ENCODE data around the gene MYOT. TPM values are rescaled to one million over a fixed set of nuclear protein-coding genes. Genes with fewer than 3 reads are reported as not detected.

Gene MYOT, protein sequence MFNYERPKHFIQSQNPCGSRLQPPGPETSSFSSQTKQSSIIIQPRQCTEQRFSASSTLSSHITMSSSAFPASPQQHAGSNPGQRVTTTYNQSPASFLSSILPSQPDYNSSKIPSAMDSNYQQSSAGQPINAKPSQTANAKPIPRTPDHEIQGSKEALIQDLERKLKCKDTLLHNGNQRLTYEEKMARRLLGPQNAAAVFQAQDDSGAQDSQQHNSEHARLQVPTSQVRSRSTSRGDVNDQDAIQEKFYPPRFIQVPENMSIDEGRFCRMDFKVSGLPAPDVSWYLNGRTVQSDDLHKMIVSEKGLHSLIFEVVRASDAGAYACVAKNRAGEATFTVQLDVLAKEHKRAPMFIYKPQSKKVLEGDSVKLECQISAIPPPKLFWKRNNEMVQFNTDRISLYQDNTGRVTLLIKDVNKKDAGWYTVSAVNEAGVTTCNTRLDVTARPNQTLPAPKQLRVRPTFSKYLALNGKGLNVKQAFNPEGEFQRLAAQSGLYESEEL
- total RNA-seq (2021), result not detected in 2 replicates
- long read RNA-seq, result 0 reads

DNA sequence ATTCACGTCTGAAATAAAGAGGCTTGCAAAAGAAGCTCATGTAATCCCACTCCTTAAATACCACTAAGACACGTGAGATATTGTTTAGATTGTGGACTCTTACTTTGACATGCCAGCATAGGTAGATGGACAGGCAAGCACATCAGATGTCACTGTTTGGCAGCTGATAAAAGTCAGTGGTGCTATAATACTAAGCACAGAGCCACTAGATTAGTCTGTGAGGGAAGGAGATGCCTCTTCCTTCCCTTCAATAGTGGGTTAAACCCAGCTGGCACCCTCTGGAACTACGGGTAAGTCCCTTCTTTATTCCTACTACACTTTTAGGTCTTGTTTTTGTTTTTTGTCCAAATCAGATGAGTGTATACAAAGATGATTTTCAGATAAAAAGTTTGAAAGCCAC is at the start of gene MYOT:
Gene MYOT (plus strand): TSS at position 197 of the 400 bp plus-strand sequence. CDS start 2,792 bp downstream, outside the sequence.
- Histone ChIP-seq H2BK5ac (ENCODE audit: insufficient read length, low read length) (no peak within 1 kb of the TSS), H3K27me3 (ENCODE audit: insufficient read depth, low read length) (no peaks in the 10 kb centered on the region), H3K79me1 (ENCODE audit: insufficient read depth, low read depth, low read length, poor library complexity, severe bottlenecking) (no peaks in the 10 kb centered on the region), H3K9ac (ENCODE audit: extremely low read depth, insufficient read length, low read length) (no peak within 1 kb of the TSS), H2AFZ (ENCODE audit: low read length) (no peak within 1 kb of the TSS), H3K14ac (ENCODE audit: insufficient read depth, low read length) (no peak within 1 kb of the TSS), H3K4me2 (ENCODE audit: insufficient read depth, insufficient read length, low read length) (no peak within 1 kb of the TSS), H4K91ac (ENCODE audit: insufficient read length, low read depth, low read length) (no peak within 1 kb of the TSS), H3K23ac (ENCODE audit: insufficient read length, low read depth, low read length) (no peak within 1 kb of the TSS), H2BK15ac (ENCODE audit: low read depth, low read length) (no peak within 1 kb of the TSS), H3K56ac (ENCODE audit: insufficient read length, low read depth, low read length) (no peak within 1 kb of the TSS), H3K79me2 (ENCODE audit: insufficient read depth, low read length) (no peaks in the 10 kb centered on the region), H2BK20ac (ENCODE audit: low read depth, low read length, poor library complexity, severe bottlenecking) (no peak within 1 kb of the TSS), H3T11ph (ENCODE audit: low read length) (no peak within 1 kb of the TSS), H4K20me1 (ENCODE audit: control insufficient read depth, insufficient read depth, insufficient read length) (no peaks in the 10 kb centered on the region), H2AK5ac (ENCODE audit: insufficient read length, low read length) (no peak within 1 kb of the TSS), H4K5ac (ENCODE audit: insufficient read length, low read depth, low read length) (no peak within 1 kb of the TSS), H3K23me2 (ENCODE audit: insufficient read length, low read depth, low read length, poor library complexity, severe bottlenecking) (no peaks in the 10 kb centered on the region), H3K4me1 (ENCODE audit: insufficient read depth, low read length) (no peaks in the 10 kb centered on the region), H2BK12ac (ENCODE audit: insufficient read length, low read depth, low read length) (no peak within 1 kb of the TSS), H3K4ac (ENCODE audit: low read depth, low read length) (no peak within 1 kb of the TSS), H3K9me3 (ENCODE audit: control insufficient read depth, low read depth, low read length) (no peaks in the 10 kb centered on the region), H3K27ac (ENCODE audit: insufficient read length, low read depth, low read length) (no peak within 1 kb of the TSS), H2BK120ac (ENCODE audit: low read depth, low read length, poor library complexity, severe bottlenecking) (no peak within 1 kb of the TSS), H3K18ac (ENCODE audit: insufficient read length, low read depth, low read length) (no peak within 1 kb of the TSS), H4K8ac (replicated peaks; ENCODE audit: insufficient read length, low read depth, low read length) (no peak within 1 kb of the TSS)
- Mint-ChIP-seq H3K9me3 (no peaks in the 10 kb centered on the region; a peak in 1 of 5 replicates), H3K27me3 (ENCODE audit: low read depth) (peaks cover 2% of the 10 kb centered on the region), H3K4me1 (peaks cover 0 to 3% of the 10 kb centered on the region in 2 experiments; a peak in 1 of 4 replicates), H3K36me3 (ENCODE audit: insufficient read depth in 1 of 3, low read depth in 3 of 3) (no peaks in the 10 kb centered on the region), H3K27ac (no peak within 1 kb of the TSS), H3K4me3 (no peak within 1 kb of the TSS)
- no CpG with 5 or more reads among the region's 3 CpGs for WGBS (ENCODE audit: extremely low coverage, insufficient read length, low lambda C conversion rate)
- no peak for DNase-seq
- TF ChIP-seq, protein P1, sequence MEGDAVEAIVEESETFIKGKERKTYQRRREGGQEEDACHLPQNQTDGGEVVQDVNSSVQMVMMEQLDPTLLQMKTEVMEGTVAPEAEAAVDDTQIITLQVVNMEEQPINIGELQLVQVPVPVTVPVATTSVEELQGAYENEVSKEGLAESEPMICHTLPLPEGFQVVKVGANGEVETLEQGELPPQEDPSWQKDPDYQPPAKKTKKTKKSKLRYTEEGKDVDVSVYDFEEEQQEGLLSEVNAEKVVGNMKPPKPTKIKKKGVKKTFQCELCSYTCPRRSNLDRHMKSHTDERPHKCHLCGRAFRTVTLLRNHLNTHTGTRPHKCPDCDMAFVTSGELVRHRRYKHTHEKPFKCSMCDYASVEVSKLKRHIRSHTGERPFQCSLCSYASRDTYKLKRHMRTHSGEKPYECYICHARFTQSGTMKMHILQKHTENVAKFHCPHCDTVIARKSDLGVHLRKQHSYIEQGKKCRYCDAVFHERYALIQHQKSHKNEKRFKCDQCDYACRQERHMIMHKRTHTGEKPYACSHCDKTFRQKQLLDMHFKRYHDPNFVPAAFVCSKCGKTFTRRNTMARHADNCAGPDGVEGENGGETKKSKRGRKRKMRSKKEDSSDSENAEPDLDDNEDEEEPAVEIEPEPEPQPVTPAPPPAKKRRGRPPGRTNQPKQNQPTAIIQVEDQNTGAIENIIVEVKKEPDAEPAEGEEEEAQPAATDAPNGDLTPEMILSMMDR (conservative IDR thresholded peaks at IDR 0.05), result no peak

All from H9 (cell line).